Measurements from ENCODE around the gene FOLR1.
"Not testable (repeated sequence)": the region's sequence is repeated elsewhere in the genome, so short reads cannot be mapped to it uniquely, and the experiment has no call there.

FOLR1 gene

DNA sequence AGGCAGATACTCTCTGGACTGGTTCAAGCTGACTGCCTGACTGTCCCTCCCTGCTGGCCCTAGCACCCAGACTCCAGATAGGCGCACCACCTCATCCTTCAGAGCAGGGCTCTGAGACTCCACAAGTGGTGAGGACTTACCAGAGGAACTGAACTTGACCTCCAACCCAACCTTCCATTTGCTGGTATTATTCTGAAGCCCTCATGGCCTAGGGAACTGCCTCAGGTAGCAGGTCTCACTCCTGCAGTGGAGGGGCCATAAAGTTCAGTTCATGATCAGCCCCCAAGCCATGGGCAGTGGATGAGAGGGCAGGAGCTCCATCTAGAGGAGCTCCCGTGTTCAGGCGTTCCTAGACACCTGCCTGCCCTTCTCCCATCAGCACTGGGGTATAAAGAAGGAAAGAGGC is 10.4 kb upstream of the FOLR1 start:
- DNase-seq: not testable (repeated sequence)

DNA sequence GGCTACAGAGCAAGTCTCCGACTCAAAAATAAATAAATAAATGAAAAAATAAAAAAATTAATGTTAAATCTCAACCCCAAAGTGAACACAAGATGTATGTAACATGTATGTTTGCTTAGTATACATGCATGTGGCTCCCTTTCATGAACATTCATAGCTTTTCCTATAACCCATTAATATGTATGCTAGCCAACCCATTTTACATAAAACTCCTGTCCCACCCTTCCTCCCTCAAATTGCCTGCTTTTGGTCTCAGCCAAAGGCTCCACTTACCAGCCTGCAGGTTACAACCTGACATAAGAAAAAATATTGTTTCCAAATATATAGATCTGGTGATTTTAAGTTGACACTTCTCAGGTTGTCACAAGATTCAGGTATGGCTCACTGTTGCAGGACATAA is 3.7 kb upstream of the FOLR1 start:
- DNase-seq: no peak

DNA sequence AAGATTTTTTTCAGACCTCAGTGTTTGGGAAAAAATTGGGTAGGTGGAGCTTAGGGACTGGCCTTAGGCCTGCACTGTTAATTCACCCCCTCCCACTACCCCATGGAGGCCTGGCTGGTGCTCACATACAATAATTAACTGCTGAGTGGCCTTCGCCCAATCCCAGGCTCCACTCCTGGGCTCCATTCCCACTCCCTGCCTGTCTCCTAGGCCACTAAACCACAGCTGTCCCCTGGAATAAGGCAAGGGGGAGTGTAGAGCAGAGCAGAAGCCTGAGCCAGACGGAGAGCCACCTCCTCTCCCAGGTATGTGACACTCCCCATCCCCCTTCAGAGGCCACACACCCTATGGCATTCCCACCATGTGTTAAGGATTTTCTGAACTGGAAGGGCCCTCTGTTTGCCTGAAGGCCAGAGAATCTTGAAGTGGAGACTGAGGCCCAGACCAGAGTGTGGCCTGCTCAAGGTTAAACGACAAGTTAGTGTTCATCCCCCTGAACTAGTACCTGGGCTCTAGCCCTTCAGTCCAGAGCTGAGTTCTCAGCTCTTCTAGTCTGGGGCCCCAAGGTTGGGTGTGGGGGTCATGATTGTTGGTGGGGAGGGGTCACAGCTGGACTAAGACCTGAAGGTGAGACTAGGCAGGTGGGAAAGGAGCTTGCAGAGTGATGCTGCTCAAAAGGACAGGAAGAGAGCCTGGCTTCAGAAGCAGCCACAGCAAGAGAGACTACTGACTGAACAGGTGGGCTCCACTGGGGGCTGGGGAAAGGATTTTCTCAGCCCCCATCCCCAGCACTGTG is 2.3 kb upstream of the FOLR1 start:
- DNase-seq: no peak

DNA sequence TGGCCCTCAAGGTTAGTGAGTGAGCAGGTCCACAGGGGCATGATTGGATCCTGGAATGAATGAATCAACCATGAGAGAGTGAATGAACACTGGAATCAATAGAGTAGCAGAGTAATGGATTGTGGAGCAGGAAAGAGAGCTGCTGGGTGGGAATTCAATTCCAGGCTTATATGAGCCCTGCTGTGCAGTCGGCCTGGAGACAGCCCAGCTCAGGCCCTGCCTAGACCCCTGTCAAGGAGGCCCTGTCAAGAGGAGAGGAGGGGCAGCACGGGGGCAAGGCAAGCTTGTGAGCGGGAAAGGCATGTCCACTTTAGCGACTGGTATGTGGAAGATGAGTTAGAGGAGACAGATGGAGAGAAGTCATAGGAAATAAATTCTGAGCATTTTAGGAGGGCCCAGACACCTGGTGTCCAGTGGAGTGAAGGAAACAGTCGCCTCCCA is 1.3 kb upstream of the FOLR1 start:
- DNase-seq: no peak

GRCh38 chr11:72195518-72196270 is 3.8 kb downstream of the FOLR1 start:
- no peak for DNase-seq

DNA sequence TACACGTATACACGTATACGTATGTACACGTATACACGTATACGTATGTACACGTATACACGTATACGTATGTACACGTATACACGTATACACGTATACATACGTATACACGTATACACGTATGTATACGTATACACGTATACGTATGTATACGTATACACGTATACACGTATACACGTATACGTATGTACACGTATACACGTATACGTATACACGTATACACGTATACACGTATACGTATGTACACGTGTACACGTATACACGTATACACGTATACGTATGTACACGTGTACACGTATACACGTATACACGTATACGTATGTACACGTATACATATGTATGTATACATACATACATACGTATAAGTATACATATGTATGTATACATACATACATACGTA is 9.5 kb downstream of the FOLR1 start:
- DNase-seq: not testable (repeated sequence)

GRCh38 chr11:72202571-72202970 is 10.6 kb downstream of the FOLR1 start:
- DNase-seq: no peak

DNA sequence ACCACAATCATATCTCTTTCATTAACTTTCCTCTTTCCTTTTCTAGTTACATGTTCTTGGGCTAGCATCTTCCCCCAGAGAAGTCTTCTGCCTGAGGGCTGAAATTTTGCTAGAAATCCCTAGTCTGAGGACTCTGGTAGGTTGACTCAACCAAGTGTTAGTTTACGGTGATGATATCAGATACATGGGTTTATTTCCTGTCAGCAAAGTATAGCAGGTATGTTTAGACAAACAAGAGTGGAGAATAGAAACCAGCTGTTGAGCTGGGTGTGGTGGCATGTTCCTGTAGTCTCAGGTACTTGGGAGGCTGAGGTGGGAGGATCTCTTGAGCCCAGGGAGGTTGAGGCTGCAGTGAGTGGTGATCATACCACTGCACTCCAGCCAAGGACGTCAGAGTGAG is 11.2 kb downstream of the FOLR1 start:
- DNase-seq: no peak

DNA sequence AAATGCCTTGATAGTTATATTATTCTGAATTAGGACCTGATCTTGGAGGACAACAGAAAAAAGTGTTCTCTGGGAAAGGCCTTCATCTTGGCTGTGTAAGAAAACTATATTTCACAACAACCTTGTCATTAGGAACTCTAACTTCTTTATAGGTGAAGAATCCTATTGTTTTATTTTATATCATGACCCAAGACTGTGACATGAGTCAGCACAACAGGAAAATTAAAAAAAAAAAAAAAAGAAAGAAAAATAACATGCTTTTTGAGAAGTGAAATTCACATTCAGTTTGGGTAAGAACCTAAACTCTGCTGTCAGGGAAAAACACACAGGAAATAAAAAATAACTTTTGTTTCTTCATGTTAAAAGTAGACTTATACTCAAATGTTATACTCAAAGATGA is 12.9 kb downstream of the FOLR1 start:
- DNase-seq: no peak

DNA sequence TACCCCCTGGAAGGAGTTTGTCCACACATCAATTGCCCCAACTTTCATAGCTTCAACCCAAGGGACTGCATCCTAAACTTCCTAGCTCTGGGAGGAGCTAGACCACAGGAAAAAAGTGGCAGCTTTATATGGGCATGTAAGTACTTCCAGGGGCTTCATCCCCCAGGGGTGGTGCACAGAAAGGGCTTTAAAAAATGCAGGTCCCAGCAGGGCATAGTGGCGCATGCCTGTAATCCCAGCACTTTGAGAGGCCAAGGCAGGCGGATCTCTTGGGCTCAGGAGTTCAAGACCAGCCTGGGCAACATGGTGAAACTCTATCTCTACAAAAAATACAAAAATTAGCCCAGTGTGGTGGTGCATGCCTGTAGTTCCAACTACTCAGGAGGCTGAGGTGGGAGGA is 14.9 kb downstream of the FOLR1 start:
- not testable (repeated sequence) for DNase-seq

- DNase-seq: no peak
Observed at GRCh38 chr11:72208281-72208680, 16.3 kb downstream of the FOLR1 start.

DNA sequence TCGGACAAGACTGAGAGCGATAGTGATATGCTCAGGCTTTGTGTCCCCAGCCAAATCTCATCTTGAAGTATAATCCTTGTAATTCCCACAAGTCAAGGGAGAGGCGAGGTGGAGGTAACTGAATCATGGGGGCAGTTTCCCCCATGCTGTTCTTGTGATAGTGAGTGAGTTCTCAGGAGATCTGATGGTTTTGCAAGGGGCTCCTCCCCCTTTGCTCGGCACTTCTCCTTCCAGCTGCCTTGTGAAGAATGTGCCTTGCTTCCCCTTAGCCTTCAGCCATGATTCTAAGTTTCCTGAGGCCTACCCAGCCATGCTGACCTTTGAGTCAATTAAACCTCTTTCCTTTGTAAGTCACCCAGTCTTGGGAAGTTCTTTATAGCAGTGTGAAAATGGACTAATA is 17.2 kb downstream of the FOLR1 start:
- DNase-seq: no peak

GRCh38 chr11:72216638-72217037 is 24.7 kb downstream of the FOLR1 start, which contains the start of gene FOLR2:
FOLR2 (plus strand) TSS chr11:72216794; CDS start chr11:72218585, 1,791 bp downstream.
- no peak for DNase-seq

GRCh38 chr11:72217841-72218240 is 25.9 kb downstream of the FOLR1 start:
- DNase-seq: no peak

GRCh38 chr11:72218251-72218745 is 26.4 kb downstream of the FOLR1 start:
- DNase-seq: no peak

DNA sequence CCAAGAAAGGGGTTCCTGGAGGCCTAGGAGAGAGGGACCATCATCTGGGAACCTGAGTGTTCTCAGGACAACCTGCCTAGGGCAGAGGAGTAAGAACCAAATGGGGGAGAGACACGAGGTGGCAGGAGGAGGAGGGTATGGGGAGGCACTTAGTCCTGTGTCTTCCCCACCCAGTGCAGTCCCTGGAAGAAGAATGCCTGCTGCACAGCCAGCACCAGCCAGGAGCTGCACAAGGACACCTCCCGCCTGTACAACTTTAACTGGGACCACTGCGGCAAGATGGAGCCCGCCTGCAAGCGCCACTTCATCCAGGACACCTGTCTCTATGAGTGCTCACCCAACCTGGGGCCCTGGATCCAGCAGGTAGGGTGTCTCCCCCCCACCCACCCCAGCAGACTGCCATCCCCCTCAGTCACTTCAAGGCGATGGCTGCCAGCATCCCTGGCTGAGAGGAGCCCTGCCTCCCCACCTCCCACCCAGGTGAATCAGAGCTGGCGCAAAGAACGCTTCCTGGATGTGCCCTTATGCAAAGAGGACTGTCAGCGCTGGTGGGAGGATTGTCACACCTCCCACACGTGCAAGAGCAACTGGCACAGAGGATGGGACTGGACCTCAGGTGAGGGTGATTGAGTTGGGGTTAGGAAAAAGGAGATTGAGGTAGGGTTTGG is 28.9 kb downstream of the FOLR1 start:
- DNase-seq: no peak

DNA sequence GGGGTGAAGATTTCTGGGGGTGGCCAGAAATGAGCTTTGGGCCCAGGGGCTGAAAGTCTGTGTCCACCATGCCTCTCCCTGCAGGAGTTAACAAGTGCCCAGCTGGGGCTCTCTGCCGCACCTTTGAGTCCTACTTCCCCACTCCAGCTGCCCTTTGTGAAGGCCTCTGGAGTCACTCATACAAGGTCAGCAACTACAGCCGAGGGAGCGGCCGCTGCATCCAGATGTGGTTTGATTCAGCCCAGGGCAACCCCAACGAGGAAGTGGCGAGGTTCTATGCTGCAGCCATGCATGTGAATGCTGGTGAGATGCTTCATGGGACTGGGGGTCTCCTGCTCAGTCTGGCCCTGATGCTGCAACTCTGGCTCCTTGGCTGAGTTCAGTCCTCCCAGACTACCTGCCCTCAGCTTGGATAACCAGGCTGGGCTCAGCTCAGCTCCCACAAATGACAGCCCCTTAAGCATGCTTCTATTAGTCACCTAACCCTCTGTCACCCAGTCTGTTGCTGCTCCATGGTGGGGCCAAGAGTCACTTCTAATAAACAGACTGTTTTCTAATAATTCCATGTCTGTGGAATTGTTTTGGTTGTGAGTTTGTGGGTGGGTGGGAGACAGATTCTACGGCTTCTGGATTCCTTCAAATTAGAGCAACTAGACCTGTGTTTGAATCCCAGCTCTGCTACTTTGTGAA is 29.6 kb downstream of the FOLR1 start:
- no peak for DNase-seq

DNA sequence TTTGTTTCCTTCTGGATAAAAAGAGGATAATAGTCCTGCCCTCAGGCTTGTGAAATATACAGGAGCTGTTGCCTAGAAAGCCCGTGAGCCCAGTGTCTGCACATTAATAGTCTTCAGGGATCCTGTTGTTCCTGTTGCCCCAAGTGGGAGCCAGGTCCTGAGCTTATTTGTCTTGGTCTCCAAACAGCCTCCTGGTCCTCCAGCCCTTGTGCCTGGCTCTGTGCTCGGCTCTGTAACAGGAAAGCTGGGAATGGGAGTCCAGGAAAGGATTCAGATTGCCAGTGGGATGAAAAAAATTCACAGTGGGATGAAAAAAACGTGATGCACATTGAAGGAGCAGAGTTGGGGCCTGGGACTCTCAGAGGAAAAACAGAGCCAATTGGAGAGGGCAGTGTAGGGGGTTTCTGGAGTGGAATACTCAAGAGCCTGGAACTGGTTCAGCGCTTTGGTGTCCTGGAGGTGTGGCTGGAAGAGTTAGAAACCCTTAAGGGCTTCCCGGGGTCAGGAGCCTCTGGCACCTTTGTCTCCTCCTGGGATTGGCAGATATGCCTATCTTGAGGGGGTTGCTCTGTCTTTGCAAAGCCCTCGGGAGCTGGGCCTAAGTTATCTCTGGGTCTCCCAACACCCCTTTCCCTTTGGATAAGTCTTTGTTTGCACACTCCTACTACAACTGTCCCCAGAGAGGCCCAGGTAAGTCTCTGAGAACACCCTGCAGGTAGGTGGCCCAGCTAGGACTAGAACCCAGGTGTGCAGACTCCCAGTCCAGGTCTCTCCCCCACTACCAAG is 30.4 kb downstream of the FOLR1 start:
- DNase-seq: no peak

DNA sequence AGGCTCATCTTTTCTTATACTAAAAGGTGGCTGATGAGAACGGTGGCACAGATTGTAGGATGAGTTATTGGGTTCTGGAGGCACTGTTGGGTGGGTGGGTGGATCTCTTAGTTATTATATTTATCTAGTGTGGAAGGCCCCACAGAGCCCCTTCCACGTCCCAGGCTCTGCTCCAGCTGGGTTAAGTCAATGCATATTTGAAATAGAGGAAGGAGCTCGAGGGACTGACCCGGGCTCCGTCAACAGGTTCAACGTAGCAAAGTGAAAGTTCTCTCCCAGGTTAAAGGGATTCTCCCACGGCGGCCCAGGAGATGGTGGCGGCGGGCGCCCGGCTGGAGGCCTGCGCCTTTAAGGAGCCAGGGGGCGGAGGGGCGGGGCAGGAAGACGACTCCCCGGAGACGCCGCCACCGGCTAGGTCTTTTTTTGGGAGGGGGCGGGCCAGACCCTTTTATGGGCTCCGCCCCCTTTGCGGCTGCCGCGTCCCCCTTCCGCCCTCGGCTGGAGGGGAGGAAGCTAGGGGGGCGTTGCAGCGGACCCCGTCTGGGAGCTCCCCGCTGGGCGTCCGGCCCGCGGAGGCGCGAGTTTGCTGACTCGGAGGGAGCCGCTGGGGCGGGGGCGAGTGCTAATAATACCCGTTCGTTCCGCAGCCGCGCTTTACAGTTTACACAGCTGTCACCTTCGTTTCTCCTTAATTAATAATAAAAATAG is 31.1 kb downstream of the FOLR1 start:
- peak; percentile 92 for DNase-seq

- peak; percentile 42 for DNase-seq
Observed at GRCh38 chr11:72223615-72224563, 31.9 kb downstream of the FOLR1 start.
